Activated CD4-positive, alpha-beta T cell treated with anti-CD3 and anti-CD28 coated beads for 36 hours (primary cell): Measurements from ENCODE around the gene LPP. TPM values are rescaled to one million over a fixed set of nuclear protein-coding genes. Genes with fewer than 3 reads are reported as not detected.

ENCODE experiments used
- ATAC-seq: fragments of 200-7000 bp; cut with Tn5 transposase; one replicate; pipeline ENCODE4 v1.10.0; 2021; ENCODE audit warnings: mild to moderate bottlenecking, moderate library complexity
- CTCF ChIA-PET: fragments of 350-600 bp; sonication (Branson Sonifier 250); formaldehyde crosslinking; loops from one replicate; lab custom pipeline; 2021; ENCODE audit warnings: antibody characterized with exemption; lab: Charles Lee
- POLR2A ChIA-PET: fragments of 350-600 bp; sonication (Branson Sonifier 250); formaldehyde crosslinking; loops from one replicate; lab custom pipeline; 2021; ENCODE audit warnings: antibody characterized with exemption, inconsistent platforms; lab: Charles Lee
- DNase-seq: peaks from one replicate; pipeline ENCODE4 v3.0.0-alpha.2; 2020
- H3K27ac Mint-ChIP-seq: one replicate; pipeline ENCODE4 v1.8.0; 2021; ENCODE audit warnings: mixed read lengths
- H3K27me3 Mint-ChIP-seq: one replicate; pipeline ENCODE4 v1.8.0; 2021; ENCODE audit warnings: mixed read lengths
- H3K36me3 Mint-ChIP-seq: one replicate; pipeline ENCODE4 v1.8.0; 2021; ENCODE audit warnings: low read depth, mixed read lengths
- H3K4me1 Mint-ChIP-seq: one replicate; pipeline ENCODE4 v1.8.0; 2021; ENCODE audit warnings: mixed read lengths
- H3K4me3 Mint-ChIP-seq: one replicate; pipeline ENCODE4 v1.8.0; 2021; ENCODE audit warnings: mild to moderate bottlenecking, moderate library complexity, mixed read lengths
- H3K9me3 Mint-ChIP-seq: one replicate; pipeline ENCODE4 v1.8.0; 2021; ENCODE audit warnings: low read depth, mixed read lengths
- intact Hi-C, 2 experiments: fragments of 100-400 bp; cut with DNase I in 1 of 2; cut with micrococcal nuclease in 1 of 2; formaldehyde crosslinking; loops; one replicate each; pipeline versions ENCODE4 v1.14.2 to v1.15.1; 2022 to 2024; cut with DNase I, micrococcal nuclease
- total RNA-seq, 2 experiments: library from RNA; stranded (reverse); gene quantifications; one replicate each; pipeline ENCODE4 v1.2.3, GENCODE V29; 2021

LPP gene
- total RNA-seq, 2 experiments from 2014 or later, result 34.7 to 40.6 TPM

DNA sequence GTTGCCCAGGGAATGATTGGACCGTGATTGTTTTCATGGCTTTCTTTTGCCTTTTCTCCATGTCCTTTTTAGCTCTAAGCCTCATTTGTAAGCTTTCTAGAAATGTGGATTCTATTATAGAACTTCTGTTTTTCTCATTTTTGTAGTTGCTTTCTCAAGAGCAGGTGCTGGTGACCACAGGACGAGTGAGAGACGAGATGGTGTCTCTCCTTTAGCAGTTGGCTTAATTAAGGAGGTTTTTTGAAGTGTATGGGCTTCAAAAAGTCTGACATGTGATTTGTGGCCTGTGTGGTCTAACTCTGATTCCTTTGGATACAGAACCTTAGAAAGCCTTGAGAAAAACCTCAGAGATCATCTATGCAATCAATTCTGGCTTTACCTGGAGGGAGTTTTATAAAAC, 292.8 kb downstream of the LPP start:
- H3K9me3 Mint-ChIP-seq, result peaks cover 4% of the 10 kb centered on the region
- no peak for DNase-seq
- H3K4me1 Mint-ChIP-seq, result peaks cover 6% of the 10 kb centered on the region
- no peak overlapping the region for H3K4me3 Mint-ChIP-seq
- no peak overlapping the region for H3K27ac Mint-ChIP-seq
- H3K27me3 Mint-ChIP-seq, result no peaks in the 10 kb centered on the region
- CTCF ChIA-PET, result no interaction called here
- no peak for ATAC-seq
- POLR2A ChIA-PET, result no interaction called here
- intact Hi-C loops, result no loop called here
- H3K36me3 Mint-ChIP-seq, result peaks cover 9% of the 10 kb centered on the region

- ChIA-PET CTCF (no interaction called here), POLR2A (no interaction called here)
- H3K27ac Mint-ChIP-seq, result no peak overlapping the region
- peaks cover 4% of the 10 kb centered on the region for H3K9me3 Mint-ChIP-seq
- peaks cover 9% of the 10 kb centered on the region for H3K36me3 Mint-ChIP-seq
- DNase-seq (no peak), ATAC-seq (no peak)
- intact Hi-C loops, result no loop called here
- no peaks in the 10 kb centered on the region for H3K27me3 Mint-ChIP-seq
- peaks cover 6% of the 10 kb centered on the region for H3K4me1 Mint-ChIP-seq
- no peak overlapping the region for H3K4me3 Mint-ChIP-seq
These were observed 294.9 kb downstream of the LPP start for GRCh38 chr3:188448813-188449212.

DNA sequence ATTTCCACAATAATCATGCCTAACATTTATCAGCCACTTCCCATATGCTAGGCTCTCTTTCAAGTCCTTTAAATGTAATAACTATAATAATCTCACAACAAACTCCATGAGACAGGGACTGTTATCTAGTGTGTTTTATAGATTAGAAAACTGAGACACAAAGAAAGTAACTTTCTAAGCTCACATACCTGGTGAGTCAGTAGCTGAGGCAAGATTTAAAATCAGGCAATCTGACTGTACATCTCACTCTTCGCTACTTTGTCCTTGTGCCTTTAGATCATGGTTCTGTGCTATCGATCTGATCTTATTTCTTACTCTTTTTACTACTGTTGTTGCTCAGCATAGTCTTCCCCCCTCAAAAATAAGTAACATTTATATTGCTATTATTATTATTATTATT, 295.5 kb downstream of the LPP start:
- ChIA-PET POLR2A (no interaction called here), CTCF (interaction anchor here (0.6 kb wide), 1 partner anchor 380 kb away, joined by 4 read pairs; no protein-coding TSS in a partner anchor)
- Mint-ChIP-seq H3K9me3 (peaks cover 4% of the 10 kb centered on the region), H3K4me1 (peaks cover 6% of the 10 kb centered on the region), H3K36me3 (peaks cover 9% of the 10 kb centered on the region), H3K4me3 (no peak overlapping the region), H3K27ac (no peak overlapping the region), H3K27me3 (no peaks in the 10 kb centered on the region)
- no peak for DNase-seq
- intact Hi-C loops, result no loop called here
- no peak for ATAC-seq

- ChIA-PET CTCF (interaction anchor here (0.6 kb wide), 1 partner anchor 892 kb away, joined by 3 read pairs; no protein-coding TSS in a partner anchor), POLR2A (no interaction called here)
- DNase-seq, result no peak
- Mint-ChIP-seq H3K36me3 (peaks cover 3% of the 10 kb centered on the region), H3K4me1 (no peaks in the 10 kb centered on the region), H3K9me3 (no peaks in the 10 kb centered on the region), H3K4me3 (no peak overlapping the region), H3K27ac (no peak overlapping the region), H3K27me3 (no peaks in the 10 kb centered on the region)
- intact Hi-C loops, result no loop called here
- no peak for ATAC-seq
These were observed 298.3 kb downstream of the LPP start for GRCh38 chr3:188452158-188452772.

DNA sequence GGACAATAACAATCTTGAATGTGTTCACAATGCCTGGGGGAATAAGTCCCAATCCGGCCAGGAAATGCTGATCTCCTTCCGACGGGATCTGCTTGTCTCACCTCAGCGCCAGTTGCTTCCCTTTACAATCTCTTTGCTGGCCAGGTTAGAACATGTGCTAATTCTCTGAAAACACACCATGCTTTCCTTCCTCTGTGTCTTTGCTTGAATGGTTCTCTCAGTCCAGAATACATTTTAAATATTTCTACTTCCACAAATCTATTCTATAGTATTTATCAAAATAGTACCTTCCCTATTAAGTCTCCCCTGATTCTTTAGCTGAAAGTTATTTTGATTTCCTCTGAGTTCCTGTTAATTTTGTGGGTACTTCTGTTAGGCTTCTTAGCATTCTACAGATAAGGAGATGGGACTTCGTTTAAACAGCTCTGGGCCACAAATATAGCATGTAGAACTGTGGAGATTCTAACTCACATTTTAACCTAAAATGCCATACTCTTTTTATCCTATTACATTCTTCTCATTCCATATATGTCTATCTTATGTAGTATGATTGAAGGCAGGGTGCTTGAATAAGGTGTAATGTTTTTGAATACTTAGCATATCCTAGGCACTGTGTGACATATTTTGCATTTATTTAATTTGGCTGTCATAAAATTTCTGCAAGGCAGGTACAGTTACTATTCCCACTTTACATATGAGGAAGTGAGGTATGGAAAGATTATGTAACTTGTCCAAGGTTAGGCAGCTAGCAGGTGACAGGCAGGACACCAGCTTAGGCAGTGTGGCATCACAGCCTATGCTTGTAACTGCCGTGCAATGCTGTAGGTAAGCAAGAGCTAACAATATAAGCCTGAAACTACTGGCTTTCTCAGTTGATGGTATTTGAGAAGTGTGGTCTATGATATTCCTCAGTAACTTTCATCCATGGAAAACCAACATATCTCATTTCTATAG, 299.8 kb downstream of the LPP start:
- ATAC-seq, result no peak
- Mint-ChIP-seq H3K27ac (no peak overlapping the region), H3K27me3 (no peaks in the 10 kb centered on the region), H3K36me3 (peaks cover 3% of the 10 kb centered on the region), H3K4me3 (no peak overlapping the region), H3K4me1 (no peaks in the 10 kb centered on the region), H3K9me3 (no peaks in the 10 kb centered on the region)
- ChIA-PET POLR2A (no interaction called here), CTCF (interaction anchor here (0.9 kb wide), 1 partner anchor 90 kb away, joined by 3 read pairs; no protein-coding TSS in a partner anchor)
- no peak for DNase-seq
- intact Hi-C loops, result no loop called here

DNA sequence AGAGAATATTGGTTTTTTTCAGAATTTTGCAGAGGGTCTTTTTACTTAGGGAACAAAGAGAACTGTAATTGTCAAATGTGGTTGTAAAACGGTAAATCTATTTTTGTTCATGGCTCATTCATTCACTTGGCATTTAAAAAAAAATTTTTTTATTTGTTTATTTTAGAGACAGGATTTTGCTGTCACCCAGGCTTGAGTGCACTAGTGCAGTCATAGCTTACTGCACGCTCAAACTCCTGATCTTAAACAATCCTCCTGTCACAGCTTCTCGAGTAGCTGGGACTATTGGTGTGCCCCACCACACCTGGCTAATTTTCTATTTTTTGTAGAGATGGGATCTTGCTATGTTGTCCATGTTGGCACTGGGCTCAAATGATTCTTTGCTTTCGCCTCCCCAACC, 301.8 kb downstream of the LPP start:
- no peak overlapping the region for H3K27ac Mint-ChIP-seq
- H3K27me3 Mint-ChIP-seq, result no peaks in the 10 kb centered on the region
- DNase-seq (no peak), ATAC-seq (no peak)
- POLR2A ChIA-PET, result no interaction called here
- intact Hi-C loops, result no loop called here
- no peaks in the 10 kb centered on the region for H3K9me3 Mint-ChIP-seq
- H3K36me3 Mint-ChIP-seq, result peaks cover 3% of the 10 kb centered on the region
- H3K4me3 Mint-ChIP-seq, result no peak overlapping the region
- CTCF ChIA-PET, result interaction anchor here (0.9 to 1.5 kb wide), 2 partner anchors 9 to 12 kb away, joined by 4 read pairs; no protein-coding TSS in a partner anchor
- H3K4me1 Mint-ChIP-seq, result no peaks in the 10 kb centered on the region

- no peak for DNase-seq
- Mint-ChIP-seq H3K4me1 (no peaks in the 10 kb centered on the region), H3K9me3 (no peaks in the 10 kb centered on the region), H3K36me3 (no peaks in the 10 kb centered on the region), H3K27ac (no peak overlapping the region), H3K27me3 (no peaks in the 10 kb centered on the region), H3K4me3 (no peak overlapping the region)
- ChIA-PET CTCF (no interaction called here), POLR2A (interaction anchor here (0.6 kb wide), 1 partner anchor 759 kb away, joined by 5 read pairs; no protein-coding TSS in a partner anchor)
- intact Hi-C loops, result no loop called here
- ATAC-seq, result no peak
These were observed 304.8 kb downstream of the LPP start for GRCh38 chr3:188458756-188459155.

DNA sequence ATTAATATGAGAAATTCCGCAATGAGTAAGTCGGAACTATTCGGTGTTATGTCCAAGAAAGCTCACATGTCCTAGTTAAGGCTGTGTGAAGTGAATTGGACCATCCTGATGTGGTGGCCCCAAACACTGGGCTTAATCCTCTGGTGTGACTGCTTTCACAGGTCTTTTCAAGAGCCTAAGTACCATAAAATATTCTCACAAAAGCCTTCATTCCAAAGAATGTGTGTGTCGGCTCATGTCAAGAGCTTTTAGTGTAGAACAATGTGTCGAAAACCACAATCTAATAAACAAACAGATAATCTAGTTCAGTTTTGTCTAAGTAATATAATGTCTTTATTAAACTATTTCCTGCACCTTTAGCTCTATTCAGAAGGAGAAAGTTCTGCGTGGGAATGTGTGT, 311.4 kb downstream of the LPP start:
- no peak overlapping the region for H3K27ac Mint-ChIP-seq
- peaks cover 7% of the 10 kb centered on the region for H3K36me3 Mint-ChIP-seq
- no peaks in the 10 kb centered on the region for H3K27me3 Mint-ChIP-seq
- no peak for ATAC-seq
- ChIA-PET POLR2A (no interaction called here), CTCF (interaction anchor here (0.7 to 1.1 kb wide), 4 partner anchors 8 to 388 kb away, joined by 3 to 5 read pairs (median 4); no protein-coding TSS in a partner anchor)
- H3K9me3 Mint-ChIP-seq, result no peaks in the 10 kb centered on the region
- no peak for DNase-seq
- H3K4me1 Mint-ChIP-seq, result no peaks in the 10 kb centered on the region
- H3K4me3 Mint-ChIP-seq, result no peak overlapping the region
- intact Hi-C loops, result no loop called here

- H3K4me3 Mint-ChIP-seq, result no peak overlapping the region
- intact Hi-C loops, result no loop called here
- H3K36me3 Mint-ChIP-seq, result peaks cover 7% of the 10 kb centered on the region
- H3K4me1 Mint-ChIP-seq, result no peaks in the 10 kb centered on the region
- no peaks in the 10 kb centered on the region for H3K9me3 Mint-ChIP-seq
- ATAC-seq, result no peak
- no peak overlapping the region for H3K27ac Mint-ChIP-seq
- ChIA-PET POLR2A (no interaction called here), CTCF (no interaction called here)
- DNase-seq, result no peak
- H3K27me3 Mint-ChIP-seq, result no peaks in the 10 kb centered on the region
These were observed 314.2 kb downstream of the LPP start for GRCh38 chr3:188468196-188468595.

DNA sequence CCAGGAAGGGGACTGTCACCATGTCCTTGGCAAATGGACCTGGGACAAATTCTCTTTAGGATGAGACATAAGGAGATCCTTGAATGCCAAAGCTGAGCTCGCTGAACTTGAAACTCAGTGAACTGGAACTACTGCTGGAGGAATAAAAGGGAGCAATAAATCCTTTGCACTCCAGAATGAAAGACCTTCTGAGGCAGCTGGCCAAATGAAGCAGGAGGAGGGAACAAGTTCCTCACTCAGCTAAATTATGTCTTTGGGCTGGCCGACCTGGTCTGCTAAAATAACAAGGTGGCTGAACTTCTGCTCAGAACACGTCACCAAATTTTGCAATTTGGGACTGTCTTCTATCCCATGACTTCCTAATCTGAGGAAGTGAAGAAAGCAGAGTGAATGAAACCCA, 314.7 kb downstream of the LPP start:
- Mint-ChIP-seq H3K9me3 (no peaks in the 10 kb centered on the region), H3K27me3 (no peaks in the 10 kb centered on the region), H3K4me3 (no peak overlapping the region), H3K4me1 (no peaks in the 10 kb centered on the region), H3K36me3 (peaks cover 7% of the 10 kb centered on the region), H3K27ac (no peak overlapping the region)
- DNase-seq (no peak), ATAC-seq (no peak)
- POLR2A ChIA-PET, result no interaction called here
- CTCF ChIA-PET, result no interaction called here
- intact Hi-C loops, result no loop called here

DNA sequence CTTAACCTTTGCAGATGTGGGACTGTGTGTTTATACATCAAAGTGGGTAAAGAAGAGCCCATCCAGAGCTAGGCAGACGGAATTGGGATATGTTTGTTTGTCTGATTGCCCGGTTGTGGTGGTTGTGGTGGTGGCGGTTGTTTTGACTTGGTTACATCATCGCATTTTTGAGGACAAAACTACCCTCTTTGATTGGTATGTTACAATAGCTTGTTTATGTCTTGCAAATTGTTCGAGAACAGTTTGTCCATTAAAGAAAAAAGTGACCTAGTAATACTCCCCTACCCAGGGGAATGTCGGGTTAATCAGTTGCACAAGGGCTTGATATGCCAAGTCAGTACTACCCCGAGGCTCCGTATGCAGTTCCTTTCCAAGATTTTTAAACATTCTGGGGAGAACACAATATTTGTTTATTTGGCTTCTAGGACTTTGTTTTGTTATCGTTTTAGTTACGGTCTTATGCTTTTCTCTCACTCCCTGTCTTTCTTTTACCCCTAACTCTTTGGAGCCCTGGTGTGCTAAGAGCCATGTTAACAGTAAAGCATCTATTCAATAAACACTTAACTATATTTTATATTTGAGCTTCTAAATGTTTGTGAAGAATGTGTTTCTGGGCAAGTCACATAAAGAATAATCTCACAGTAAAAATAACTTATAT, 315.4 kb downstream of the LPP start:
- DNase-seq, result no peak
- H3K9me3 Mint-ChIP-seq, result no peaks in the 10 kb centered on the region
- H3K4me3 Mint-ChIP-seq, result no peak overlapping the region
- H3K27me3 Mint-ChIP-seq, result no peaks in the 10 kb centered on the region
- CTCF ChIA-PET, result interaction anchor here (1.3 kb wide), 1 partner anchor 12 kb away, joined by 4 read pairs; no protein-coding TSS in a partner anchor
- intact Hi-C loops, result no loop called here
- no peaks in the 10 kb centered on the region for H3K4me1 Mint-ChIP-seq
- POLR2A ChIA-PET, result no interaction called here
- H3K36me3 Mint-ChIP-seq, result peaks cover 7% of the 10 kb centered on the region
- no peak for ATAC-seq
- H3K27ac Mint-ChIP-seq, result no peak overlapping the region
